GM18517 (cell line): ENCODE measurements around the gene PSMD7.
"Not testable (repeated sequence)": the region's sequence is repeated elsewhere in the genome, so short reads cannot be mapped to it uniquely, and the experiment has no call there.

ENCODE experiments used
- ATAC-seq: cut with Tn5 transposase; IDR thresholded peaks from one replicate; pipeline ENCODE4 v1.9.1; 2021; ENCODE audit warnings: mild to moderate bottlenecking, moderate library complexity; ENCODE audit not compliant: unreplicated experiment

Gene PSMD7

DNA sequence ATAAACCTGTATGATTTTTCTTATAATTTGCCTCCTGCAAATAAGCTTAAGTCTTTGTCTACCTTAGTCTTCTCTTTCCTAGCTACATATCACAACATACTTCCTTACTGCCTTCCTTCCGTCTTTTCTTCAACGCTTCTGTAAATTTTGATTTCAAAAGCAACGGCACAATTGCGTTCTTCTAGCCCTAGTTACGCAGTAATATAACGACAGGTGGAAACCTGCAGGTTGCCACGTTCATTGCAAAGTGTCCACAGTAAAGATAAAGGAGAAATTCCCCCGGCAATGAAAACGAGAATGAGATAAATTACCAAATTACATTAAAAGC lies 546 bp upstream of the PSMD7 start:
- ATAC-seq, result peak; percentile 11

GRCh38 chr16:74297145-74297665 lies 591 bp downstream of the PSMD7 start:
- no peak for ATAC-seq

- ATAC-seq, result no peak
Observed at GRCh38 chr16:74298104-74298503, 1.5 kb downstream of the PSMD7 start.

DNA sequence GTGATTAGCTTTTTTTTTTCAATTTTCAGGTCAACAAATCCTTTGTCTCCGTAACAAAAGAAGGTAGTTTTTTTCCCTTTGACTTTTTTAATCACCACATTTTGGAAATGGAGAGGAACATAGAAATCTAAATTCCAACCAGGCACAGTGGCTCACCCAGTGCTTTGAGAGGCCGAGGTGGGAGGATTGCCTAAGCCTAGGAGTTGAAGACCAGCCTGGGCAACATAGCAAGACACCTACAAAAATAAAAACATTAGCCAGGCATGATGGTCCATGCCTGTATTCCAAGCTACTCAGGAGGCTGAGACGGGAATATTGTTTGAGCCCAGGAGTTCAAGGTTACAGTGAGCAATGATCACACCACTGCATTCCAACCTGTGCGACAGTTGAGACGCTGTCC lies 5.7 kb downstream of the PSMD7 start:
- ATAC-seq, result no peak

DNA sequence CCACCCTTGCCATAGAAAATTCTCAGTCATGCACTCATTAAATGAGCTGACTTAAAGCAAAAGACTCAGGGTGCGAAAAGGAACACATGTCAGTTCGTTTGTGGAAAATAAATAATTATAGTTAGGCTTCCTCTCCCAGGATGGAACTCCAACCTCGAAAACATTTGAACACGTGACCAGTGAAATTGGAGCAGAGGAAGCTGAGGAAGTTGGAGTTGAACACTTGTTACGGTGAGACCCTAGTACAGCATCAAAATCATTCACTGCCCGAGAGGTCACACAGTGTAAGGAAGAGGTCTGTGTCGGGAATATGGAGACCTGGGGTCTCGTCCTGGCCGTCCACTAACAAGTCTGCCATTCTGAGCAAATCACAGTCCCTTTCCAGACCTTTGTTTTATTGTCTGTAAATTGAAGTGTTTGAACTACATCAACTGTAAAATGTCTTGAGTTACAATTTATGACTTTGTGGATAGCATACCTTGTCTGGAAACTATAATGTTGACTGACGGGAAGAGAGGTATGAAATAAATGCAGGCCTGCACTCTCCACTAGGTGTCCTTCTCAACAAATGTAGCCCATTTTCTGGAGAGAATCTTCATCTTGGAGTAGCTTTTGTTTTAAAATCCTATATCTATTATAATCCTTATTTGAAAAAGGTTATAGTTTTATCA lies 7.7 kb downstream of the PSMD7 start:
- no peak for ATAC-seq

DNA sequence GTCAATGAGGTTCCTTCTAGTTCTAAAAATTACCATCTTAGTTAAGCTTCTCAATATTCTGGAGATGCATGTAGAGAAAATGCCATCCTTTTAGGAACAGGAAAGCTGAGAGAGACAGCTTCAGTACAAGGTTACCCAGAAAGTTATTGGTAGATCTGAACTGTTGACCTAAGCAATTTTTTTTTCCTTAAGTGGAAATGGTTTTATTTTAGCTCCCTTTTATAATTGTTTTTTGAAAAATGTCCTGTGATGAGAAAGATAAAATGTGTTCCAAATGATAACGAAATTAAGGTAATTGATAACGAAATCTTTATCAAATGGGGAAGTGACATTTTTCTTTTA lies 8.2 kb downstream of the PSMD7 start:
- no peak for ATAC-seq

GRCh38 chr16:74305281-74305680 lies 8.7 kb downstream of the PSMD7 start:
- ATAC-seq, result no peak

- no peak for ATAC-seq
Observed at GRCh38 chr16:74305978-74306784, 9.6 kb downstream of the PSMD7 start.

- no peak for ATAC-seq
Observed at GRCh38 chr16:74307383-74307782, 10.8 kb downstream of the PSMD7 start.

GRCh38 chr16:74309789-74310781 lies 13.5 kb downstream of the PSMD7 start:
- ATAC-seq, result no peak

DNA sequence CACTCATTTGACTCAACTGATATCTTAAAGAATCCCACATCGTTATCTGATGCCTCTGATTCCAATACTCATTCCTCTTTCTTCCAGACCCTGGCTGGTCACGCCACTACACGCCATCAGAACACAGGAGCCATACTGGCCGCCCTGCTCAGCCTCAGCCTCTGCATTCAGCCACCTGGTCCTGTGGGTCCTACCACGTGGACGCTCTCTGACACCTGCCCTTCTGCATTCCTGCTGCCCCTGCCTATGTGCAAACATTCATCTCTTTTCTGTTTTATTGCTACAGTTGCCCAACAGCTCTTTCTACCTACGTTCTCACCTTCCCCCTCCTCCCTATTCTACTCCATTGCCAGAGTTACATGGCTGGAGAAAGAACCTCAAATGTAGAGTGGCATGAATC lies 18.4 kb downstream of the PSMD7 start:
- no peak for ATAC-seq

DNA sequence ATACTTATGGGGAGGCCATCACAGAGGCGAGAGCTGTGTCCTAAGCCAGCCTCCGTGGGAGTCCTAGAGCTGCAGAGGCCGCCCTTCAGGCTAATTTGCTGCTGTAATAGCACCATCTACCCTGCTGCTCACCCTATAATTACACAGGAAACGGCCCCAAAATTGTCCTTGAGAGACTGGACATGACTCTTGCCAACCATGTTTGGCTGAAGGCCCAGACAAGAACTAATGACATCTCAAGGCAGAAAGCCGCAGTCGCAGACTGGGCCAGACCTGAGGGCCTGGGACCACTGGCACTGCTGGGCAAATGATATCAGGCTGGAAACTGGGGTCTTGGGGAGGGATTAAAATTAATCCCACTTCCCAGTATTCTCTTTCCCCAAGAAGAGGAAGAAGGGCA lies 24.1 kb downstream of the PSMD7 start:
- no peak for ATAC-seq

GRCh38 chr16:74321356-74321755 lies 24.7 kb downstream of the PSMD7 start:
- no peak for ATAC-seq

DNA sequence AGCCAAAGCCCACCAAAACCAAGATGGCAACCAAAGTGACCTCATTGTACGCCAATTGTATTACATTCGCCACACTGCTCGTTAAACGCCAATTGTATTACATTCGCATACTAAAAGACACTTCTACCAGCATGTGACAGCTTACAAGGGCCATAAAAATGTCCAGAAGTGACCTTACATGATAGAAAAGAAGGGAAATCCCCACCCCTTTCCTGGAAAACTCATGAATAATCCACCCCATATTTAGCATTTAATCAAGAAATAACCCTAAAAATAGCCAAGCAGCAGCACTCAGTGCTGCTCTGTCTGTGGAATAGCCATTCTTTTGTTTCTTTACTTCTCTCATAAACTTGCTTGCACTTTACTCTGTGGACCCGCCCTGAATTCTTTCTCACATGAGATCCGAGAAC lies 25.7 kb downstream of the PSMD7 start:
- no peak for ATAC-seq

GRCh38 chr16:74324777-74325176 lies 28.2 kb downstream of the PSMD7 start:
- not testable (repeated sequence) for ATAC-seq

DNA sequence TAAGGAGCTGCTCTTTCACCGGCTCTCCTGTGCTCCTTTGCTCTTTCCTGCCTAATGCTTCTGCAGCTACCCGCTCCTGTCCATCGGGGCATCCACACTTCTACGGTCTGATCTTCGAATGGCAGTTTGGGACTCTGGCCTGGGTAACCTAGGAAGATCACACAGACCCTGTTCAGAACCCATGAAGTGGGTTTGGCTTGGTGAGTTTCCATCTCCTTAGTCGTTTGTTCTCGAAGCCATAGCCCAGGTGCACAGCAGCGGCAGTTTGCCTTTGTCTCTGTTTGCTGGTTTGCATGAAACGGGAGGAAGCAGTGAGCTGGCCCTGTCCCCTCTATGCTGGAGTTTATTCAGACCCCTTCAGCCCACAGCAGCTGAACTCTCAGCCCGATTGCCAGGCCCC lies 29.0 kb downstream of the PSMD7 start:
- ATAC-seq, result no peak

GRCh38 chr16:74328346-74328745 lies 31.7 kb downstream of the PSMD7 start:
- not testable (repeated sequence) for ATAC-seq

DNA sequence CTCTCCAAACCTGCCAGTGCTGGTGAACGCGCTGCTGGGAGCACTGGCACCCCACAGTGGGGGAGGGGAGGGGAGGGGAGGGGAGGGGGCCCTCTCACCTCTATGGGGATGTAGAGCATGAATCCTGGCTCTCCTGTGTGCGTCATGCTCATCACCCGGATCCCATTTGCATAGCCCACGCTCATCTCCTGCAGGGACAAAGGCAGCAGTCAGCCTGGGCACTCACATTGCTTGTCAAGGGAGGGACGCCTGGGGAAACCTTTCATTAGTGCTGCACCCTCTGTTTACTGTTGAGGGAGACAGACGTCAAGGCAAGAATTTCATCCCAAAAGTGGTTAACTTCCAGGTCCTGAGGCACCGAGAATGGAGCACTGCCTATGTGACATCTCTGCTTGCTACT lies 35.9 kb downstream of the PSMD7 start:
- ATAC-seq, result not testable (repeated sequence)

- ATAC-seq, result not testable (repeated sequence)
Observed at GRCh38 chr16:74337506-74337905, 40.9 kb downstream of the PSMD7 start.

DNA sequence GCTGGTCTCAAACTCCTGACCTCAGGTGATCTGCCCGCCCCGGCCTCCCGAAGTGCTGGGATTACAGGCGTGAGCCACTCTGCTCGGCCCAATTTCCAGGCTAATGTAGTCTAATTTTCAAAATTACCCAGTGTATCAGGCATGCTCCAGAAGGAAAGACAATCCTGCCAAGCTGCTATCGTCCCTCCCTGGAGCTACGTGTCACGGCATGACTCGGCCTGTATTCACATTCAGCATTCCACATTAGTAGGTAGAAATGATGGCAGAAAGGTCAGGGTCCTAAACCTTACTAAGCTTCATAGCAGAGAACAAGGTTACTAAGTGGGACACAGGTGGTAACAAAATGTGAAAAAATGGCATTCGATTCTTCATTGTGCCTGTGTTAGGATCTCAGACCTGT lies 42.6 kb downstream of the PSMD7 start:
- not testable (repeated sequence) for ATAC-seq

DNA sequence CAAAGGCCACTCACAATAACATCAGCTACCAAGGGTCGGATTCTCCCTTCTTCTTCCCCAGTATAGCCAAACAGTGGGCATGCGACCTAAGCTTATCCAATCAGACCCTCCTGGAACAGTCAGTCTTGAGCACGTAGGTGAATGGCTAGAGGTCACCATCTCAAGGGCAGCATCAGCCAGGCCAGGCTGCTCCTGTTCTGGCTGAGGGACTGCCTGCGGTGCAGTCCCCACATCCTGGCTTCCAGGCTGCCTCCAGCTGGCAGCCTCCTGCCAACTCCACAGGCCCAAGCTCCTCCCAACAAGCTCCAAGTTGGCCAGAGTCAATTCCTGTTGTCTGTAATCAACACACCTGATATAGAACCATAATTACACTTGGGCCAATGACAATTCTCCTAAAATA lies 56.4 kb downstream of the PSMD7 start:
- not testable (repeated sequence) for ATAC-seq
